ENCODE data around the gene LAMA2.

- TF ChIP-seq CTCF (IDR thresholded peaks at IDR 0.05; ENCODE audit: low read depth, low read length) (no peak), MAX (IDR thresholded peaks at IDR 0.05; ENCODE audit: low read depth, low read length) (no peak)
These were observed 247.2 kb downstream of the LAMA2 start for GRCh38 chr6:129130106-129130505.

All from NB4 (cell line).